ES-I3 (cell line): Measurements from ENCODE around the gene CD2.

Source experiments
- H3K36me3 ChIP-seq: 2 replicates; pipeline ENCODE4 v1.6.1; 2013; ENCODE audit warnings: mild to moderate bottlenecking, low read length, control low read depth, moderate library complexity; ENCODE audit not compliant: insufficient read depth
- H3K4me1 ChIP-seq: 2 replicates; pipeline ENCODE4 v1.6.1; 2013; ENCODE audit warnings: mild to moderate bottlenecking, control low read depth, low read length; ENCODE audit not compliant: insufficient read depth
- H3K9ac ChIP-seq: 2 replicates; pipeline ENCODE4 v1.6.1; 2013; ENCODE audit warnings: low read depth, mild to moderate bottlenecking, low read length, moderate library complexity
- H3K9me3 ChIP-seq: 2 replicates; pipeline ENCODE4 v1.6.1; 2013; ENCODE audit warnings: mild to moderate bottlenecking, low read length, moderate library complexity; ENCODE audit not compliant: control insufficient read depth, insufficient read depth

The CD2 gene

GRCh38 chr1:116721451-116722007 lies 32.7 kb upstream of the CD2 start:
- Histone ChIP-seq H3K9ac (no peak overlapping the region), H3K9me3 (no peaks in the 10 kb centered on the region), H3K4me1 (no peaks in the 10 kb centered on the region), H3K36me3 (no peaks in the 10 kb centered on the region)

- H3K9ac ChIP-seq: no peak overlapping the region
- no peaks in the 10 kb centered on the region for H3K4me1 ChIP-seq
- no peaks in the 10 kb centered on the region for H3K36me3 ChIP-seq
- H3K9me3 ChIP-seq: no peaks in the 10 kb centered on the region
Measured at GRCh38 chr1:116722016-116722838, 32.0 kb upstream of the CD2 start.

GRCh38 chr1:116724765-116725375 lies 29.4 kb upstream of the CD2 start:
- H3K4me1 ChIP-seq: no peaks in the 10 kb centered on the region

GRCh38 chr1:116725798-116726197 lies 28.4 kb upstream of the CD2 start:
- Histone ChIP-seq H3K4me1 (no peaks in the 10 kb centered on the region), H3K9ac (no peak overlapping the region), H3K36me3 (no peaks in the 10 kb centered on the region), H3K9me3 (no peaks in the 10 kb centered on the region)

More at GRCh38 chr1:116724765-116725375, 29.4 kb upstream of the CD2 start:
- H3K9me3 ChIP-seq: no peaks in the 10 kb centered on the region
- H3K9ac ChIP-seq: no peak overlapping the region
- no peaks in the 10 kb centered on the region for H3K36me3 ChIP-seq

DNA sequence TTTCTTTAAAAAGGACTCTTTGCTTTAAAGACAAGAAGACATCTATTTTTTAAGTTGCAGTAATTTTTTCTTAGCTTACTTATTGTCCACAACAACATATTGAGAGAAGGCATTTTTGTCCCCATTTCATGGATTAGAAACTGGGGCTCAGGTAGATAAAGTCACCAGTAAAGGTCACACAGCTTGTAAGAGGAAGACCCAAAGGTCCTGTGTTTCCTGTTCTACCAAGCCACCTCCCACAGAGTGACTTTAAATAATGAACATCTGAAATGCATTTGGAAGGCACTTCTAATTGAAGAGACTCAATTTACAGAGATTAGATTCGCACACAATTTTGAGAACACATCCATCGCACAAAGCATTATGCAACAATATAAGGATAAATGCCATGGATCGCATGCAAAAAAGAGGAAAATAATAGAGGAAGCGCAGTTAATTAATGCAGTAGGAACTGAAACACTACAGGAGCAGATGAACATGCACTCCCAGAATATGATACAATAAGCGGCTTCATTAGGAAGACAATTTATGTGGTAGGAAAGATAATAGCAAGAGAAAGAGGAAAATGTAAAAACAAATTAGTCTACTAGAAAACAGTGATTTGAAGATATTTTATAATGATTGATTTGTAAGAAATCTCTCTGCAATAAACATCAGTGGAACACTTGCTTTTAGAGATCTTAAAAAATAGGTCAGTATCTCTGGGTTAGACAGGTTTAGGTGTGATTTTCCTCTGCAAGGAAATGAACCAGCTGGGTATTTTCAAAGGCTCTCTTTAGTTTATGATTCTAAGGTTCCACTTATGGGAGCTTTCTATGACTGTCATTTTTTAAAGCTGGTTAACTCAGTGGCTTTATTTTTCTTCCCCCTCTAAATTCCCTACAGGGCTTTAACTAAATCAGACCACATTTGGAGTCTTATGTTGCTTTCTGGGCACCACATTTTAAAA lies 27.1 kb upstream of the CD2 start:
- no peaks in the 10 kb centered on the region for H3K4me1 ChIP-seq
- H3K9ac ChIP-seq: no peak overlapping the region
- H3K9me3 ChIP-seq: no peaks in the 10 kb centered on the region
- no peaks in the 10 kb centered on the region for H3K36me3 ChIP-seq

GRCh38 chr1:116731439-116731838 lies 22.8 kb upstream of the CD2 start:
- H3K36me3 ChIP-seq: no peaks in the 10 kb centered on the region
- H3K9ac ChIP-seq: no peak overlapping the region
- H3K4me1 ChIP-seq: no peaks in the 10 kb centered on the region
- H3K9me3 ChIP-seq: no peaks in the 10 kb centered on the region

GRCh38 chr1:116732726-116733125 lies 21.5 kb upstream of the CD2 start:
- H3K4me1 ChIP-seq: no peaks in the 10 kb centered on the region
- H3K9me3 ChIP-seq: no peaks in the 10 kb centered on the region
- H3K9ac ChIP-seq: no peak overlapping the region
- no peaks in the 10 kb centered on the region for H3K36me3 ChIP-seq

- H3K36me3 ChIP-seq: no peaks in the 10 kb centered on the region
- H3K4me1 ChIP-seq: no peaks in the 10 kb centered on the region
- H3K9ac ChIP-seq: no peak overlapping the region
- no peaks in the 10 kb centered on the region for H3K9me3 ChIP-seq
Measured at GRCh38 chr1:116733476-116734365, 20.5 kb upstream of the CD2 start.

GRCh38 chr1:116735246-116735645 lies 19.0 kb upstream of the CD2 start:
- Histone ChIP-seq H3K36me3 (no peaks in the 10 kb centered on the region), H3K9me3 (no peaks in the 10 kb centered on the region), H3K4me1 (no peaks in the 10 kb centered on the region), H3K9ac (no peak overlapping the region)

- Histone ChIP-seq H3K36me3 (no peaks in the 10 kb centered on the region), H3K9me3 (no peaks in the 10 kb centered on the region; the same call in 1 of the 2 replicates), H3K9ac (no peak overlapping the region), H3K4me1 (no peaks in the 10 kb centered on the region)
Measured at GRCh38 chr1:116737020-116737854, 17.0 kb upstream of the CD2 start.

GRCh38 chr1:116737855-116738321 lies 16.3 kb upstream of the CD2 start:
- H3K36me3 ChIP-seq: no peaks in the 10 kb centered on the region
- H3K9ac ChIP-seq: no peak overlapping the region
- peaks cover under 1% of the 10 kb centered on the region for H3K9me3 ChIP-seq
- H3K4me1 ChIP-seq: no peaks in the 10 kb centered on the region

DNA sequence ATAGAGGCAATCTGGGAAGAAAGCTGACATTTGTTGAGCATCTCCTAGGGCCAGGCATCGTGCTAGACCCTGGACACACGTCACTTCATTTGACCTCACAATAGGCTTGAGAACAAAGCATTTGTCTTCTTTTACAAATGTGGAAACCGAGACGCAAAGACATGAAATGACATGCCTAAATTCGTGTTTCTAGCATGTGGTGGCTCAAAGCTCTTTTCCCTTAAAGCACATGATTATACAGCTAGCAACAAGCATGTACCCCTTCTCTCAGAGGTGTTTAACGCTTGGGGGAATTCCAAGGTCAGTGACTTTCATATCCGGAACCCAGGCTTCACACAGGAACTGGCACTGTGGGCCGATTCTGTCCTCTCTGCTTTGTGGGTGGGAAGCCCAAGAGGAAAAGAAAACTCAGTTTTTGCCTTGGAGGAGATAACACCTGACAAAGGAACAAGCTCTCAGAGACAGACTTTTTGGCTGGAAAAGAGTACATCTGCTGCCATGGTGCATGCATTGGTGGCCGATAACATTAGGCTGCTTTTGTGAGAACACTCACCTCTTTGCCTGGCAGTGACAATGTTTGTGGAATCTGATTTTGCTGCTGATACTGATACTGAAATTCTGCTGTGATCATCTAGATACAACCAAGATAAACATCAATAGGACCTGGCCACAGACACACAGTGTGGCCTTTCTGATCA lies 15.4 kb upstream of the CD2 start:
- H3K4me1 ChIP-seq: no peaks in the 10 kb centered on the region
- H3K9ac ChIP-seq: no peak overlapping the region
- H3K9me3 ChIP-seq: peaks cover 9% of the 10 kb centered on the region
- H3K36me3 ChIP-seq: no peaks in the 10 kb centered on the region
